Hepatocyte (in vitro differentiated cells): Measurements from ENCODE around the gene CELA2B. TPM values are rescaled to one million over a fixed set of nuclear protein-coding genes. Genes with fewer than 3 reads are reported as not detected.

Experiments used
- DNase-seq: peaks from one replicate; pipeline ENCODE4 v3.0.0-alpha.2; 2016; ENCODE audit warnings: low spot score
- H2AFZ ChIP-seq: fragments of 200-600 bp; sonication (generic); 2 replicates; pipeline ENCODE4 v1.6.0; 2016; ENCODE audit warnings: antibody characterized with exemption, mild to moderate bottlenecking
- H3K27ac ChIP-seq: fragments of 200-600 bp; sonication (generic); 2 replicates; pipeline ENCODE4 v1.5.1; 2016; ENCODE audit warnings: mild to moderate bottlenecking
- H3K27me3 ChIP-seq: fragments of 200-600 bp; sonication (generic); 2 replicates; pipeline ENCODE4 v1.6.1; 2016
- H3K36me3 ChIP-seq: fragments of 200-600 bp; sonication (generic); replicated peaks from 2 replicates; pipeline ENCODE4 v1.5.1; 2016; ENCODE audit warnings: low read depth; ENCODE audit not compliant: insufficient read depth
- H3K4me1 ChIP-seq: fragments of 200-600 bp; sonication (generic); 2 replicates; pipeline ENCODE4 v1.5.1; 2016; ENCODE audit warnings: mild to moderate bottlenecking, moderate library complexity; ENCODE audit not compliant: insufficient read depth
- H3K4me2 ChIP-seq: fragments of 200-600 bp; sonication (generic); 2 replicates; pipeline ENCODE4 v1.6.0; 2016
- H3K4me3 ChIP-seq: fragments of 200-600 bp; sonication (generic); 2 replicates; pipeline ENCODE4 v1.5.1; 2016; ENCODE audit warnings: mild to moderate bottlenecking
- H3K79me2 ChIP-seq: fragments of 200-600 bp; sonication (generic); 2 replicates; pipeline ENCODE4 v1.6.0; 2017; ENCODE audit warnings: mild to moderate bottlenecking
- H3K9me2 ChIP-seq: fragments of 200-600 bp; sonication (generic); replicated peaks from 2 replicates; pipeline ENCODE4 v1.6.0; 2017; ENCODE audit warnings: mild to moderate bottlenecking; ENCODE audit not compliant: insufficient read depth
- H3K9me3 ChIP-seq: fragments of 200-600 bp; sonication (generic); 2 replicates; pipeline ENCODE4 v1.5.1; 2016; ENCODE audit warnings: low read depth, mild to moderate bottlenecking
- H4K20me1 ChIP-seq: fragments of 200-600 bp; sonication (generic); 2 replicates; pipeline ENCODE4 v1.6.0; 2016; ENCODE audit warnings: mild to moderate bottlenecking; ENCODE audit not compliant: insufficient read depth, poor library complexity, severe bottlenecking
- EZH2 ChIP-seq: fragments of 200-600 bp; sonication (generic); IDR thresholded peaks from 2 replicates; pipeline ENCODE4 v1.6.1; 2016; ENCODE audit warnings: antibody characterized with exemption, mild to moderate bottlenecking, borderline replicate concordance
- EZH2phosphoT487 ChIP-seq: fragments of 200-600 bp; sonication (generic); IDR thresholded peaks from one replicate; pipeline ENCODE4 v1.6.1; 2018; ENCODE audit warnings: antibody characterized with exemption, mild to moderate bottlenecking, low read depth, moderate library complexity; ENCODE audit not compliant: unreplicated experiment, severe bottlenecking
- WGBS: methylation state at CpG from one replicate; pipeline ENCODE4 v1.1.6; 2016; ENCODE audit warnings: low lambda C conversion rate; ENCODE audit errors: missing lambda C conversion rate; 5-methylcytosine and 5-hydroxymethylcytosine counted together
- polyA plus RNA-seq: library from polyadenylated mRNA; unstranded; fragments of >200 nt; fragmentation: Nextera tagmentation; extraction: Ambion mirVana; gene quantifications from 2 replicates; pipeline ENCODE4 v1.2.1, GENCODE V29; 2016
- total RNA-seq: library from RNA; depleted of rRNA; stranded (reverse); fragments of >200 nt; gene quantifications from 2 replicates; pipeline ENCODE4 v1.2.3, GENCODE V29; 2014
- TF ChIP-seq, protein P1 (sequence below): fragments of 200-600 bp; sonication (generic); IDR thresholded peaks from 2 replicates; pipeline ENCODE4 v1.5.1; 2016; ENCODE audit warnings: antibody characterized with exemption, mild to moderate bottlenecking; ENCODE audit not compliant: poor library complexity

The CELA2B gene
- total and polyA plus RNA-seq, 2 experiments from 2014 or later, result 0.73 to 1.4 TPM

DNA sequence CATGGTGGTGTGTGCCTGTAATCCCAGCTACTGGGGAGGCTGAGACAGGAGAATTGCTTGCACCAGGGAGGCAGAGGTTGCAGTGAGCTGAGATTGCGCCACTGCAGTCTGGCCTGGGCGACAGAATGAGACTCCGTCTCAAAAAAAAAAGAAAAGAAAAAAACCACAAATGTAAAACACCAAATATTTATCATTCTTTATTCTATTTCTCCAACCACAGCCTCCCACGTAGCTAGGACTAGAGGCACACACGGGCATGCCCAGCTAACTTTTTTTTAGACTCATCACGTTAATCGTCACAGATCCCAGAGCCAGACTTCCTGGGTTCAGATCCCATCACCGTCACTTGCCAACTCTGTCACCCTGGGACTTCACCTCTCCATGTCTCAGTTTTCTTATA is 64.3 kb downstream of the CELA2B start:
- H3K4me3 ChIP-seq, result no peak overlapping the region
- WGBS, result 90% methylated on average over 8 of the region's 8 CpGs
- H3K79me2 ChIP-seq, result no peaks in the 10 kb centered on the region
- H3K36me3 ChIP-seq, result no peaks in the 10 kb centered on the region
- H3K4me1 ChIP-seq, result no peaks in the 10 kb centered on the region
- no peak overlapping the region for H3K27ac ChIP-seq
- H2AFZ ChIP-seq, result no peak overlapping the region
- TF ChIP-seq EZH2 (no peak), EZH2phosphoT487 (no peak)
- TF ChIP-seq, protein P1, sequence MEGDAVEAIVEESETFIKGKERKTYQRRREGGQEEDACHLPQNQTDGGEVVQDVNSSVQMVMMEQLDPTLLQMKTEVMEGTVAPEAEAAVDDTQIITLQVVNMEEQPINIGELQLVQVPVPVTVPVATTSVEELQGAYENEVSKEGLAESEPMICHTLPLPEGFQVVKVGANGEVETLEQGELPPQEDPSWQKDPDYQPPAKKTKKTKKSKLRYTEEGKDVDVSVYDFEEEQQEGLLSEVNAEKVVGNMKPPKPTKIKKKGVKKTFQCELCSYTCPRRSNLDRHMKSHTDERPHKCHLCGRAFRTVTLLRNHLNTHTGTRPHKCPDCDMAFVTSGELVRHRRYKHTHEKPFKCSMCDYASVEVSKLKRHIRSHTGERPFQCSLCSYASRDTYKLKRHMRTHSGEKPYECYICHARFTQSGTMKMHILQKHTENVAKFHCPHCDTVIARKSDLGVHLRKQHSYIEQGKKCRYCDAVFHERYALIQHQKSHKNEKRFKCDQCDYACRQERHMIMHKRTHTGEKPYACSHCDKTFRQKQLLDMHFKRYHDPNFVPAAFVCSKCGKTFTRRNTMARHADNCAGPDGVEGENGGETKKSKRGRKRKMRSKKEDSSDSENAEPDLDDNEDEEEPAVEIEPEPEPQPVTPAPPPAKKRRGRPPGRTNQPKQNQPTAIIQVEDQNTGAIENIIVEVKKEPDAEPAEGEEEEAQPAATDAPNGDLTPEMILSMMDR, result no peak
- H3K27me3 ChIP-seq, result no peaks in the 10 kb centered on the region
- H3K9me3 ChIP-seq, result no peaks in the 10 kb centered on the region
- H4K20me1 ChIP-seq, result no peaks in the 10 kb centered on the region
- H3K4me2 ChIP-seq, result no peak overlapping the region
- DNase-seq, result no peak
- H3K9me2 ChIP-seq, result no peaks in the 10 kb centered on the region

Other genes starting within 250 kb of the CELA2B start
- 0.13 and 0.24 TPM in 2 replicates for gene FHAD1, start 228.9 kb upstream of the CELA2B start, total RNA-seq
- gene FHAD1, start 228.9 kb upstream of the CELA2B start, polyA plus RNA-seq, result 0.16 and 0.68 TPM in 2 replicates
- 34.0 and 34.4 TPM in 2 replicates for gene EFHD2, start 66.2 kb upstream of the CELA2B start, total RNA-seq
- gene EFHD2, start 66.2 kb upstream of the CELA2B start, polyA plus RNA-seq, result 63.7 and 67.5 TPM in 2 replicates
- not detected in 2 replicates for gene CTRC, start 37.7 kb upstream of the CELA2B start, total RNA-seq
- 0.36 and 0.66 TPM in 2 replicates for gene CTRC, start 37.7 kb upstream of the CELA2B start, polyA plus RNA-seq
- gene CELA2A, start 19.4 kb upstream of the CELA2B start, total RNA-seq, result 2.2 and 9.5 TPM in 2 replicates
- 5.6 TPM in 2 replicates for gene CELA2A, start 19.4 kb upstream of the CELA2B start, polyA plus RNA-seq
- 17.1 and 21.2 TPM in 2 replicates for gene CASP9, start 48.1 kb downstream of the CELA2B start, total RNA-seq
- gene CASP9, start 48.1 kb downstream of the CELA2B start, polyA plus RNA-seq, result 13.5 and 14.2 TPM in 2 replicates
- 21.1 and 29.7 TPM in 2 replicates for gene DNAJC16, start 50.7 kb downstream of the CELA2B start, total RNA-seq
- 9.5 and 9.6 TPM in 2 replicates for gene DNAJC16, start 50.7 kb downstream of the CELA2B start, polyA plus RNA-seq
- 42.9 and 49.9 TPM in 2 replicates for gene AGMAT, start 108.9 kb downstream of the CELA2B start, total RNA-seq
- 19.1 and 28.7 TPM in 2 replicates for gene AGMAT, start 108.9 kb downstream of the CELA2B start, polyA plus RNA-seq
- gene DDI2, start 141.4 kb downstream of the CELA2B start, total RNA-seq, result 27.4 and 40.1 TPM in 2 replicates
- gene DDI2, start 141.4 kb downstream of the CELA2B start, polyA plus RNA-seq, result 5.6 and 7.5 TPM in 2 replicates
- gene PLEKHM2, start 208.2 kb downstream of the CELA2B start, total RNA-seq, result 38.9 and 43.1 TPM in 2 replicates
- gene PLEKHM2, start 208.2 kb downstream of the CELA2B start, polyA plus RNA-seq, result 30.6 and 31.8 TPM in 2 replicates